MM.1S (cell line): ENCODE results near the gene FOS.

ENCODE experiments used
- DNase-seq: peaks from one replicate; pipeline ENCODE4 v3.0.0-alpha.2; 2015
- H2AFZ ChIP-seq: fragments of 300-600 bp; sonication (generic); 2 replicates; pipeline ENCODE4 v1.6.0; 2016; ENCODE audit warnings: antibody characterized with exemption, low read length
- H3F3A ChIP-seq: fragments of 300-600 bp; sonication (generic); 2 replicates; pipeline ENCODE4 v1.6.1; 2016; ENCODE audit warnings: mild to moderate bottlenecking, antibody characterized with exemption, low read length, moderate library complexity, mixed read lengths; ENCODE audit not compliant: insufficient read depth
- H3K27ac ChIP-seq: fragments of 300-600 bp; sonication (generic); 2 replicates; pipeline ENCODE4 v1.5.1; 2016; ENCODE audit warnings: mild to moderate bottlenecking, low read length
- H3K27me3 ChIP-seq: fragments of 300-600 bp; sonication (generic); replicated peaks from 2 replicates; pipeline ENCODE4 v1.6.0; 2016; ENCODE audit warnings: low read length; ENCODE audit not compliant: insufficient read depth
- H3K36me3 ChIP-seq: fragments of 300-600 bp; sonication (generic); replicated peaks from 2 replicates; pipeline ENCODE4 v1.6.1; 2016; ENCODE audit warnings: mild to moderate bottlenecking, low read length, mixed read lengths; ENCODE audit not compliant: insufficient read depth
- H3K4me1 ChIP-seq: fragments of 300-600 bp; sonication (generic); 2 replicates; pipeline ENCODE4 v1.6.1; 2016; ENCODE audit warnings: low read length, mixed read lengths
- H3K4me2 ChIP-seq: fragments of 300-600 bp; sonication (generic); 2 replicates; pipeline ENCODE4 v1.6.0; 2016; ENCODE audit warnings: low read depth, low read length
- H3K4me3 ChIP-seq: fragments of 300-600 bp; sonication (generic); 2 replicates; pipeline ENCODE4 v1.5.1; 2016; ENCODE audit warnings: low read length, mixed read lengths
- H3K79me2 ChIP-seq: fragments of 300-600 bp; sonication (generic); 2 replicates; pipeline ENCODE4 v1.6.1; 2016; ENCODE audit warnings: mixed run types, low read length, mixed read lengths
- H3K9ac ChIP-seq: fragments of 300-600 bp; sonication (generic); 2 replicates; pipeline ENCODE4 v1.6.1; 2016; ENCODE audit warnings: low read length, mixed read lengths
- H3K9me2 ChIP-seq: fragments of 300-600 bp; sonication (generic); replicated peaks from 2 replicates; pipeline ENCODE4 v1.6.1; 2016; ENCODE audit warnings: mild to moderate bottlenecking, low read length, mixed read lengths; ENCODE audit not compliant: insufficient read depth
- H3K9me3 ChIP-seq: fragments of 300-600 bp; sonication (generic); replicated peaks from 2 replicates; pipeline ENCODE4 v1.6.1; 2016; ENCODE audit warnings: mild to moderate bottlenecking, low read length, mixed read lengths; ENCODE audit not compliant: insufficient read depth
- H4K20me1 ChIP-seq: fragments of 300-600 bp; sonication (generic); 2 replicates; pipeline ENCODE4 v1.6.1; 2016; ENCODE audit warnings: mild to moderate bottlenecking, low read length, moderate library complexity, mixed read lengths; ENCODE audit not compliant: insufficient read depth
- CTCF ChIP-seq: fragments of 300-600 bp; sonication (generic); IDR thresholded peaks from 2 replicates; pipeline ENCODE4 v1.5.1; 2016; ENCODE audit warnings: antibody characterized with exemption, low read length, mixed read lengths
- EZH2 ChIP-seq: fragments of 300-600 bp; sonication (generic); optimal IDR thresholded peaks from 2 replicates; pipeline ENCODE3; 2017; ENCODE audit warnings: low read depth, mild to moderate bottlenecking, antibody characterized with exemption, low read length, mixed read lengths
- EZH2phosphoT487 ChIP-seq: fragments of 300-600 bp; sonication (generic); IDR thresholded peaks from 2 replicates; pipeline ENCODE4 v1.6.1; 2018; ENCODE audit warnings: antibody characterized with exemption, low read length

The FOS gene

GRCh38 chr14:75250800-75251199, 27.8 kb upstream of the FOS start:
- DNase-seq = no peak
- Histone ChIP-seq H3K4me1 (peaks cover 33% of the 10 kb centered on the region), H3K27ac (peak overlapping the region; percentile 100; the same call in 1 of the 2 replicates), H3F3A (peaks cover 23% of the 10 kb centered on the region), H3K36me3 (no peaks in the 10 kb centered on the region), H2AFZ (no peak overlapping the region), H3K9me2 (no peaks in the 10 kb centered on the region), H3K4me2 (no peak overlapping the region), H3K9me3 (no peaks in the 10 kb centered on the region), H4K20me1 (no peaks in the 10 kb centered on the region), H3K79me2 (no peaks in the 10 kb centered on the region), H3K9ac (no peak overlapping the region; the same call in 1 of the 2 replicates), H3K4me3 (no peak overlapping the region), H3K27me3 (no peaks in the 10 kb centered on the region)
- TF ChIP-seq CTCF (no peak), EZH2phosphoT487 (no peak), EZH2 (no peak)

GRCh38 chr14:75252254-75252837, 26.3 kb upstream of the FOS start:
- Histone ChIP-seq H3K79me2 (no peaks in the 10 kb centered on the region), H3K4me1 (peaks cover 30% of the 10 kb centered on the region), H3K9me2 (no peaks in the 10 kb centered on the region), H2AFZ (no peak overlapping the region), H3F3A (peaks cover 23% of the 10 kb centered on the region), H3K27ac (no peak overlapping the region), H3K9ac (no peak overlapping the region), H3K27me3 (no peaks in the 10 kb centered on the region), H3K4me3 (no peak overlapping the region), H3K9me3 (no peaks in the 10 kb centered on the region), H3K4me2 (no peak overlapping the region), H4K20me1 (no peaks in the 10 kb centered on the region), H3K36me3 (no peaks in the 10 kb centered on the region)
- no peak for TF ChIP-seq CTCF
- no peak for TF ChIP-seq EZH2
- TF ChIP-seq EZH2phosphoT487 = no peak
- DNase-seq = no peak

- H3K4me2 ChIP-seq = no peak overlapping the region
- no peak for TF ChIP-seq CTCF
- no peak for TF ChIP-seq EZH2
- no peak for TF ChIP-seq EZH2phosphoT487
- H3K27ac ChIP-seq = no peak overlapping the region
- peaks cover 25% of the 10 kb centered on the region for H3K4me1 ChIP-seq
- H2AFZ ChIP-seq = no peak overlapping the region
- H3K27me3 ChIP-seq = no peaks in the 10 kb centered on the region
- H3K79me2 ChIP-seq = no peaks in the 10 kb centered on the region
- no peaks in the 10 kb centered on the region for H3K9me2 ChIP-seq
- H3F3A ChIP-seq = peaks cover 14% of the 10 kb centered on the region
- DNase-seq = no peak
- no peaks in the 10 kb centered on the region for H3K36me3 ChIP-seq
- H3K9me3 ChIP-seq = no peaks in the 10 kb centered on the region
- no peak overlapping the region for H3K4me3 ChIP-seq
- H4K20me1 ChIP-seq = no peaks in the 10 kb centered on the region
- no peak overlapping the region for H3K9ac ChIP-seq
These were observed 24.2 kb upstream of the FOS start for GRCh38 chr14:75254381-75254822.
